CD4-positive, alpha-beta T cell (primary cell): ENCODE measurements around the gene TIMM23. TPM values are rescaled to one million over a fixed set of nuclear protein-coding genes. Genes with fewer than 3 reads are reported as not detected.
"Not testable (repeated sequence)": the region's sequence is repeated elsewhere in the genome, so short reads cannot be mapped to it uniquely, and the experiment has no call there.

Source experiments
- ATAC-seq: fragments of 200-7000 bp; cut with Tn5 transposase; one replicate; pipeline ENCODE4 v1.10.0; 2022; ENCODE audit warnings: mild to moderate bottlenecking; ENCODE audit not compliant: poor library complexity
- CTCF ChIA-PET: fragments of 350-600 bp; sonication (Branson Sonifier 250); formaldehyde crosslinking; loops from one replicate; lab custom pipeline; 2021; ENCODE audit warnings: antibody characterized with exemption, inconsistent platforms; lab: Charles Lee
- POLR2A ChIA-PET: fragments of 350-600 bp; sonication (Branson Sonifier 250); formaldehyde crosslinking; loops from one replicate; lab custom pipeline; 2021; ENCODE audit warnings: antibody characterized with exemption, inconsistent platforms; lab: Charles Lee
- DNase-seq, 14 experiments: peaks; one replicate each; pipeline ENCODE4 v3.0.0-alpha.2; 2013 to 2020; ENCODE audit warnings: mixed read lengths in 2 of 14
- H3K27ac ChIP-seq, 2 donors: one replicate each; pipeline versions ENCODE4 v1.5.1 to v1.7.0; 2013; ENCODE audit warnings: low read length in 2 of 2, low read depth in 1 of 2, mild to moderate bottlenecking in 1 of 2
- H3K27me3 ChIP-seq, 2 experiments: 1 replicate in 1 of 2; 2 replicates in 1 of 2; pipeline versions ENCODE4 v1.6.1 to v1.7.0; 2013; ENCODE audit warnings: low read length in 2 of 2, control low read depth in 1 of 2, mild to moderate bottlenecking in 1 of 2, moderate library complexity in 1 of 2; ENCODE audit not compliant: insufficient read depth in 2 of 2, control insufficient read depth in 1 of 2
- H3K36me3 ChIP-seq: one replicate; pipeline ENCODE4 v1.6.1; 2013; ENCODE audit warnings: low read length, control low read depth; ENCODE audit not compliant: insufficient read depth
- H3K4me1 ChIP-seq: one replicate; pipeline ENCODE4 v1.6.1; 2013; ENCODE audit warnings: low read length, control low read depth; ENCODE audit not compliant: insufficient read depth
- H3K4me3 ChIP-seq: one replicate; pipeline ENCODE4 v1.5.1; 2013; ENCODE audit warnings: mild to moderate bottlenecking, low read length, moderate library complexity
- H3K9me3 ChIP-seq, 2 experiments: 1 replicate in 1 of 2; 2 replicates in 1 of 2; pipeline versions ENCODE4 v1.6.1 to v1.7.0; 2013; ENCODE audit warnings: low read length in 2 of 2, mild to moderate bottlenecking in 2 of 2, control low read depth in 1 of 2, moderate library complexity in 1 of 2; ENCODE audit not compliant: control insufficient read depth in 1 of 2, insufficient read depth in 1 of 2
- H3K27ac Mint-ChIP-seq: one replicate; pipeline ENCODE4 v1.8.0; 2020; ENCODE audit warnings: mixed read lengths
- H3K27me3 Mint-ChIP-seq: one replicate; pipeline ENCODE4 v1.8.0; 2021; ENCODE audit warnings: mixed read lengths
- H3K36me3 Mint-ChIP-seq: one replicate; pipeline ENCODE4 v1.8.0; 2021; ENCODE audit warnings: low read depth, mixed read lengths
- H3K4me1 Mint-ChIP-seq: one replicate; pipeline ENCODE4 v1.8.0; 2021; ENCODE audit warnings: low read depth, mixed read lengths
- H3K4me3 Mint-ChIP-seq: one replicate; pipeline ENCODE4 v1.8.0; 2020; ENCODE audit warnings: mild to moderate bottlenecking, mixed read lengths
- H3K9me3 Mint-ChIP-seq: one replicate; pipeline ENCODE4 v1.8.0; 2020; ENCODE audit warnings: mixed read lengths
- intact Hi-C, 2 experiments: fragments of 100-400 bp; cut with DNase I in 1 of 2; cut with micrococcal nuclease in 1 of 2; formaldehyde crosslinking; loops; one replicate each; pipeline versions ENCODE4 v1.15.1 to v1.9.0; 2023 to 2025; cut with DNase I, micrococcal nuclease
- total RNA-seq, 174 experiments: library from RNA in 2 of 174; stranded (reverse) in 2 of 174; gene quantifications; one replicate each; pipeline ENCODE4 v1.2.3 and lab custom pipeline; 2021 to 2026

The TIMM23 gene
- total RNA-seq, 2 experiments from 2014 or later = 32.2 to 32.9 TPM

GRCh38 chr10:45971742-45972105 is 565 bp upstream of the TIMM23 start:
- H3K27me3 ChIP-seq, H3K9me3 ChIP-seq, H3K27me3 Mint-ChIP-seq, H3K36me3 ChIP-seq, H3K9me3 Mint-ChIP-seq, POLR2A ChIA-PET: not testable (repeated sequence)
- peaks cover 18% of the 10 kb centered on the region for H3K4me1 ChIP-seq
- DNase-seq (peak in 5 of 14 experiments; percentile 1 to 24 (median 6)), ATAC-seq (peak; percentile 41)
- Mint-ChIP-seq H3K27ac (peak overlapping the region; percentile 94), H3K4me3 (peak overlapping the region; percentile 100), H3K36me3 (peaks cover 30% of the 10 kb centered on the region), H3K4me1 (peaks cover 59% of the 10 kb centered on the region)
- intact Hi-C loops = loop anchor here in 1 of 2 experiments (5.0 kb wide), 1 partner anchor 61 kb away; the partner anchor contains the start of gene NCOA4
- H3K4me3 ChIP-seq = peak overlapping the region; percentile 73
- CTCF ChIA-PET = interaction anchor here (2.1 kb wide), 1 partner anchor 57 kb away, joined by 5 read pairs; no protein-coding TSS in a partner anchor
- peak overlapping the region in 1 of 2 donors; percentile 53 for H3K27ac ChIP-seq

GRCh38 chr10:45972813-45973169 is 502 bp downstream of the TIMM23 start:
- intact Hi-C loops = loop anchor here in 1 of 2 experiments (5.0 kb wide), 1 partner anchor 60 kb away; the partner anchor contains the start of gene NCOA4
- H3K9me3 Mint-ChIP-seq, H3K9me3 ChIP-seq, H3K27me3 ChIP-seq, H3K27me3 Mint-ChIP-seq, H3K36me3 ChIP-seq, ATAC-seq, POLR2A ChIA-PET: not testable (repeated sequence)
- peak overlapping the region; percentile 94 for H3K27ac Mint-ChIP-seq
- DNase-seq = peak in 1 of 14 experiments; percentile 6
- peak overlapping the region; percentile 100 for H3K4me3 Mint-ChIP-seq
- peaks cover 51% of the 10 kb centered on the region for H3K4me1 Mint-ChIP-seq
- H3K4me1 ChIP-seq = peaks cover 18% of the 10 kb centered on the region
- CTCF ChIA-PET = interaction anchor here (2.1 kb wide), 1 partner anchor 56 kb away, joined by 5 read pairs; no protein-coding TSS in a partner anchor
- H3K4me3 ChIP-seq = peak overlapping the region; percentile 73
- peak overlapping the region in 1 of 2 donors; percentile 53 for H3K27ac ChIP-seq
- H3K36me3 Mint-ChIP-seq = peaks cover 37% of the 10 kb centered on the region

GRCh38 chr10:45974041-45974440 is 1.8 kb downstream of the TIMM23 start:
- H3K27me3 Mint-ChIP-seq, H3K36me3 ChIP-seq, H3K4me3 ChIP-seq, DNase-seq, H3K27ac ChIP-seq, H3K9me3 Mint-ChIP-seq, H3K9me3 ChIP-seq, CTCF ChIA-PET, POLR2A ChIA-PET, H3K27me3 ChIP-seq, ATAC-seq: not testable (repeated sequence)
- Mint-ChIP-seq H3K4me3 (peak overlapping the region; percentile 100), H3K4me1 (peaks cover 45% of the 10 kb centered on the region), H3K27ac (peak overlapping the region; percentile 35), H3K36me3 (peaks cover 40% of the 10 kb centered on the region)
- intact Hi-C loops = loop anchor here in 1 of 2 experiments (5.0 kb wide), 1 partner anchor 58 kb away; the partner anchor contains the start of gene NCOA4
- H3K4me1 ChIP-seq = peaks cover 18% of the 10 kb centered on the region

- H3K4me3 ChIP-seq, DNase-seq, ATAC-seq, H3K27ac Mint-ChIP-seq, H3K4me1 ChIP-seq, H3K4me1 Mint-ChIP-seq, H3K27me3 ChIP-seq, intact Hi-C loops, POLR2A ChIA-PET, H3K9me3 Mint-ChIP-seq, H3K27ac ChIP-seq, H3K4me3 Mint-ChIP-seq, H3K9me3 ChIP-seq, H3K36me3 ChIP-seq, CTCF ChIA-PET, H3K27me3 Mint-ChIP-seq: not testable (repeated sequence)
- peaks cover 28% of the 10 kb centered on the region for H3K36me3 Mint-ChIP-seq
Measured at GRCh38 chr10:45978554-45978953, 6.3 kb downstream of the TIMM23 start.

GRCh38 chr10:45981367-45981766 is 9.1 kb downstream of the TIMM23 start:
- H3K4me3 Mint-ChIP-seq, H3K4me1 ChIP-seq, H3K36me3 ChIP-seq, H3K9me3 ChIP-seq, H3K27me3 ChIP-seq, ATAC-seq, H3K4me1 Mint-ChIP-seq, DNase-seq, H3K4me3 ChIP-seq, H3K27me3 Mint-ChIP-seq, intact Hi-C loops, POLR2A ChIA-PET, H3K27ac Mint-ChIP-seq, H3K9me3 Mint-ChIP-seq, H3K27ac ChIP-seq, CTCF ChIA-PET: not testable (repeated sequence)
- peaks cover 42% of the 10 kb centered on the region for H3K36me3 Mint-ChIP-seq
